ENCODE measurements around the gene AMDHD2. TPM values are rescaled to one million over a fixed set of nuclear protein-coding genes. Genes with fewer than 3 reads are reported as not detected.

The AMDHD2 gene
- total and polyA plus RNA-seq, 2 of the 8 experiments (the other 6 are each of a cell fraction or from before 2014, with no cell fraction given), result 43.0 to 54.6 TPM

DNA sequence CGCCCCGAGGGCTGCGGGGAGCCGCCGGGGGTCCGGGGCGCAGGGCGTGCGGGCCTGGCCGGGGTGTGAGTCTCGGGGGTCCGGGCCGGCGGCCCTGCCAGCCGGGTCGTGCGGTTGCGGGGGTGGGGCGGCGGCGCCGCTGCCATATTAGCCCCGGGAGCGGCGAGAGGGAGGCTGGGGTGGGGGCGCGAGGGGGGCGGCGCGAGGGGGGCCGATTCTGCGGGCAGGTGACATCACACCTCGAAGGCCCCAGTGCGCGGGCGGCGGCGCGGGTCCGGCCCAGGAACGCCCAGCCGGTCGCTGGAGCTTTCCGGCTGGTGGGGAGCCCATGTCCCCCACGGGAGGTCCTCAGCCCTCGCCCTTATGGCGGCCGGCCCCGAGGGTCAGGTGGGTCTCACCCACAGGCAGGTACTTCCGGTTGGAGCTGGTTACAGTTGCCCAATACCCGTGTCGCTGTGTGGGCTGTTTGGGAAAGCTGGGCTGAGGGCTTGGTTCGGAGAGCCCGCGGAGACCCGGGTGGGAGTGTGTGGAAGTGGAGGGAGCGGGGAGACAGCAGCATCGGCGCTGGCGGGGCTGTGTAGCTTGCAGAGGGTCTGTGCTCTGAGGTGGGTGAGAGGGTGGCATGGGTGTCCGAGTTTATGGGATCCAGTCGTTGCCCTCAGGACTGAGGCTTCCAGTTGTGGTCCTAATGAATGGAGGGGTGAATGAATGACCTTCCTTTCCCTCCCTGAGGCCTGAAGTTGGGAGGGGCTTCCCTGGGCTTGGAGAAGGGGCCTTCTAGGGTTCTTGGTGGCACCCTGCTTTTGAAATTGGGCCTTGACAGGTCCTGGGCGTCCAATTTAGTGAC is 5.6 kb upstream of the AMDHD2 start (continued):
- TF ChIP-seq EZH2 (IDR thresholded peaks at IDR 0.05; ENCODE audit: low read depth, low read length, severe bottlenecking) (no peak), TBP (IDR thresholded peaks at IDR 0.05; ENCODE audit: low read depth, low read length) (no peak), JUN (IDR thresholded peaks at IDR 0.05; ENCODE audit: low read depth, low read length) (no peak), HDAC2 (IDR thresholded peaks at IDR 0.05; ENCODE audit: borderline replicate concordance in 1 of 2, low read depth in 2 of 2, low read length in 2 of 2) (no peak), CEBPB (IDR thresholded peaks at IDR 0.05; ENCODE audit: low read depth, low read length) (peak; percentile 78), KDM4A (IDR thresholded peaks at IDR 0.05; ENCODE audit: low read depth, low read length, severe bottlenecking) (no peak), POLR2A (IDR thresholded peaks at IDR 0.05; ENCODE audit: control extremely low read depth in 1 of 2, low read depth in 2 of 2, low read length in 2 of 2) (0 out of 3 replicates have a peak, but pooled peaks of 1 of the 2 experiments have one; percentile 50), YY1 (IDR thresholded peaks at IDR 0.05; ENCODE audit: low read depth, low read length) (0 out of 2 replicates have a peak, but pooled peaks have one; percentile 17)
- TF ChIP-seq, protein P1, sequence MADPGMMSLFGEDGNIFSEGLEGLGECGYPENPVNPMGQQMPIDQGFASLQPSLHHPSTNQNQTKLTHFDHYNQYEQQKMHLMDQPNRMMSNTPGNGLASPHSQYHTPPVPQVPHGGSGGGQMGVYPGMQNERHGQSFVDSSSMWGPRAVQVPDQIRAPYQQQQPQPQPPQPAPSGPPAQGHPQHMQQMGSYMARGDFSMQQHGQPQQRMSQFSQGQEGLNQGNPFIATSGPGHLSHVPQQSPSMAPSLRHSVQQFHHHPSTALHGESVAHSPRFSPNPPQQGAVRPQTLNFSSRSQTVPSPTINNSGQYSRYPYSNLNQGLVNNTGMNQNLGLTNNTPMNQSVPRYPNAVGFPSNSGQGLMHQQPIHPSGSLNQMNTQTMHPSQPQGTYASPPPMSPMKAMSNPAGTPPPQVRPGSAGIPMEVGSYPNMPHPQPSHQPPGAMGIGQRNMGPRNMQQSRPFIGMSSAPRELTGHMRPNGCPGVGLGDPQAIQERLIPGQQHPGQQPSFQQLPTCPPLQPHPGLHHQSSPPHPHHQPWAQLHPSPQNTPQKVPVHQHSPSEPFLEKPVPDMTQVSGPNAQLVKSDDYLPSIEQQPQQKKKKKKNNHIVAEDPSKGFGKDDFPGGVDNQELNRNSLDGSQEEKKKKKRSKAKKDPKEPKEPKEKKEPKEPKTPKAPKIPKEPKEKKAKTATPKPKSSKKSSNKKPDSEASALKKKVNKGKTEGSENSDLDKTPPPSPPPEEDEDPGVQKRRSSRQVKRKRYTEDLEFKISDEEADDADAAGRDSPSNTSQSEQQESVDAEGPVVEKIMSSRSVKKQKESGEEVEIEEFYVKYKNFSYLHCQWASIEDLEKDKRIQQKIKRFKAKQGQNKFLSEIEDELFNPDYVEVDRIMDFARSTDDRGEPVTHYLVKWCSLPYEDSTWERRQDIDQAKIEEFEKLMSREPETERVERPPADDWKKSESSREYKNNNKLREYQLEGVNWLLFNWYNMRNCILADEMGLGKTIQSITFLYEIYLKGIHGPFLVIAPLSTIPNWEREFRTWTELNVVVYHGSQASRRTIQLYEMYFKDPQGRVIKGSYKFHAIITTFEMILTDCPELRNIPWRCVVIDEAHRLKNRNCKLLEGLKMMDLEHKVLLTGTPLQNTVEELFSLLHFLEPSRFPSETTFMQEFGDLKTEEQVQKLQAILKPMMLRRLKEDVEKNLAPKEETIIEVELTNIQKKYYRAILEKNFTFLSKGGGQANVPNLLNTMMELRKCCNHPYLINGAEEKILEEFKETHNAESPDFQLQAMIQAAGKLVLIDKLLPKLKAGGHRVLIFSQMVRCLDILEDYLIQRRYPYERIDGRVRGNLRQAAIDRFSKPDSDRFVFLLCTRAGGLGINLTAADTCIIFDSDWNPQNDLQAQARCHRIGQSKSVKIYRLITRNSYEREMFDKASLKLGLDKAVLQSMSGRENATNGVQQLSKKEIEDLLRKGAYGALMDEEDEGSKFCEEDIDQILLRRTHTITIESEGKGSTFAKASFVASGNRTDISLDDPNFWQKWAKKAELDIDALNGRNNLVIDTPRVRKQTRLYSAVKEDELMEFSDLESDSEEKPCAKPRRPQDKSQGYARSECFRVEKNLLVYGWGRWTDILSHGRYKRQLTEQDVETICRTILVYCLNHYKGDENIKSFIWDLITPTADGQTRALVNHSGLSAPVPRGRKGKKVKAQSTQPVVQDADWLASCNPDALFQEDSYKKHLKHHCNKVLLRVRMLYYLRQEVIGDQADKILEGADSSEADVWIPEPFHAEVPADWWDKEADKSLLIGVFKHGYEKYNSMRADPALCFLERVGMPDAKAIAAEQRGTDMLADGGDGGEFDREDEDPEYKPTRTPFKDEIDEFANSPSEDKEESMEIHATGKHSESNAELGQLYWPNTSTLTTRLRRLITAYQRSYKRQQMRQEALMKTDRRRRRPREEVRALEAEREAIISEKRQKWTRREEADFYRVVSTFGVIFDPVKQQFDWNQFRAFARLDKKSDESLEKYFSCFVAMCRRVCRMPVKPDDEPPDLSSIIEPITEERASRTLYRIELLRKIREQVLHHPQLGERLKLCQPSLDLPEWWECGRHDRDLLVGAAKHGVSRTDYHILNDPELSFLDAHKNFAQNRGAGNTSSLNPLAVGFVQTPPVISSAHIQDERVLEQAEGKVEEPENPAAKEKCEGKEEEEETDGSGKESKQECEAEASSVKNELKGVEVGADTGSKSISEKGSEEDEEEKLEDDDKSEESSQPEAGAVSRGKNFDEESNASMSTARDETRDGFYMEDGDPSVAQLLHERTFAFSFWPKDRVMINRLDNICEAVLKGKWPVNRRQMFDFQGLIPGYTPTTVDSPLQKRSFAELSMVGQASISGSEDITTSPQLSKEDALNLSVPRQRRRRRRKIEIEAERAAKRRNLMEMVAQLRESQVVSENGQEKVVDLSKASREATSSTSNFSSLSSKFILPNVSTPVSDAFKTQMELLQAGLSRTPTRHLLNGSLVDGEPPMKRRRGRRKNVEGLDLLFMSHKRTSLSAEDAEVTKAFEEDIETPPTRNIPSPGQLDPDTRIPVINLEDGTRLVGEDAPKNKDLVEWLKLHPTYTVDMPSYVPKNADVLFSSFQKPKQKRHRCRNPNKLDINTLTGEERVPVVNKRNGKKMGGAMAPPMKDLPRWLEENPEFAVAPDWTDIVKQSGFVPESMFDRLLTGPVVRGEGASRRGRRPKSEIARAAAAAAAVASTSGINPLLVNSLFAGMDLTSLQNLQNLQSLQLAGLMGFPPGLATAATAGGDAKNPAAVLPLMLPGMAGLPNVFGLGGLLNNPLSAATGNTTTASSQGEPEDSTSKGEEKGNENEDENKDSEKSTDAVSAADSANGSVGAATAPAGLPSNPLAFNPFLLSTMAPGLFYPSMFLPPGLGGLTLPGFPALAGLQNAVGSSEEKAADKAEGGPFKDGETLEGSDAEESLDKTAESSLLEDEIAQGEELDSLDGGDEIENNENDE (IDR thresholded peaks at IDR 0.05; ENCODE audit: insufficient replicate concordance, low read length), result no peak

Measured in H1 (cell line).